CD4-positive, alpha-beta T cell treated with Interleukin-17A for 1 hour (primary cell): ENCODE data around the gene CCNI.

Source experiments
- DNase-seq: peaks from one replicate; pipeline ENCODE4 v3.0.0-alpha.2; 2020

Gene CCNI

GRCh38 chr4:77079281-77079680 lies 3.5 kb upstream of the CCNI start:
- no peak for DNase-seq

GRCh38 chr4:77078401-77078800 lies 2.6 kb upstream of the CCNI start:
- DNase-seq: no peak

- DNase-seq: peak; percentile 16
These were observed 1.3 kb upstream of the CCNI start for GRCh38 chr4:77076889-77077635.

GRCh38 chr4:77074981-77075855 lies 571 bp downstream of the CCNI start:
- DNase-seq: peak; percentile 90

GRCh38 chr4:77074381-77074831 lies 1.4 kb downstream of the CCNI start:
- DNase-seq: peak; percentile 13

- DNase-seq: peak; percentile 33
These were observed 1.8 kb downstream of the CCNI start for GRCh38 chr4:77073981-77074380.

- DNase-seq: peak; percentile 20
These were observed 2.5 kb downstream of the CCNI start for GRCh38 chr4:77073106-77073809.

- DNase-seq: peak; percentile 80
These were observed 3.5 kb downstream of the CCNI start for GRCh38 chr4:77072195-77072753.

- DNase-seq: peak; percentile 19
These were observed 6.3 kb downstream of the CCNI start for GRCh38 chr4:77069514-77069913.

GRCh38 chr4:77065382-77065781 lies 10.4 kb downstream of the CCNI start:
- no peak for DNase-seq

GRCh38 chr4:77062856-77063255 lies 12.9 kb downstream of the CCNI start:
- DNase-seq: no peak

GRCh38 chr4:77052352-77052751 lies 23.4 kb downstream of the CCNI start:
- DNase-seq: peak; percentile 69

GRCh38 chr4:77050962-77051361 lies 24.8 kb downstream of the CCNI start:
- no peak for DNase-seq

GRCh38 chr4:77047037-77047436 lies 28.8 kb downstream of the CCNI start:
- peak; percentile 36 for DNase-seq

GRCh38 chr4:77045490-77045889 lies 30.3 kb downstream of the CCNI start:
- DNase-seq: no peak

GRCh38 chr4:77044461-77045150 lies 31.2 kb downstream of the CCNI start:
- DNase-seq: peak; percentile 68

GRCh38 chr4:77043507-77044136 lies 32.2 kb downstream of the CCNI start:
- DNase-seq: no peak

GRCh38 chr4:77040854-77041725 lies 34.7 kb downstream of the CCNI start:
- DNase-seq: no peak

GRCh38 chr4:77040270-77040669 lies 35.5 kb downstream of the CCNI start:
- no peak for DNase-seq

GRCh38 chr4:77039796-77040195 lies 36.0 kb downstream of the CCNI start:
- DNase-seq: no peak

GRCh38 chr4:77037736-77038135 lies 38.1 kb downstream of the CCNI start:
- DNase-seq: no peak
